GM18873 (cell line): Measurements from ENCODE around the gene TRAPPC2L.

Experiments used
- ATAC-seq: cut with Tn5 transposase; IDR thresholded peaks from one replicate; pipeline ENCODE4 v1.9.1; 2021; ENCODE audit warnings: mild to moderate bottlenecking, moderate library complexity, moderate number of reproducible peaks; ENCODE audit not compliant: unreplicated experiment, low FRiP score

Gene TRAPPC2L

GRCh38 chr16:88836791-88837190 is 20.1 kb upstream of the TRAPPC2L start:
- ATAC-seq, result no peak

- no peak for ATAC-seq
These were observed 19.1 kb upstream of the TRAPPC2L start for GRCh38 chr16:88837806-88838205.

GRCh38 chr16:88838566-88838965 is 18.4 kb upstream of the TRAPPC2L start:
- ATAC-seq, result no peak

GRCh38 chr16:88839026-88839529 is 17.8 kb upstream of the TRAPPC2L start:
- no peak for ATAC-seq

DNA sequence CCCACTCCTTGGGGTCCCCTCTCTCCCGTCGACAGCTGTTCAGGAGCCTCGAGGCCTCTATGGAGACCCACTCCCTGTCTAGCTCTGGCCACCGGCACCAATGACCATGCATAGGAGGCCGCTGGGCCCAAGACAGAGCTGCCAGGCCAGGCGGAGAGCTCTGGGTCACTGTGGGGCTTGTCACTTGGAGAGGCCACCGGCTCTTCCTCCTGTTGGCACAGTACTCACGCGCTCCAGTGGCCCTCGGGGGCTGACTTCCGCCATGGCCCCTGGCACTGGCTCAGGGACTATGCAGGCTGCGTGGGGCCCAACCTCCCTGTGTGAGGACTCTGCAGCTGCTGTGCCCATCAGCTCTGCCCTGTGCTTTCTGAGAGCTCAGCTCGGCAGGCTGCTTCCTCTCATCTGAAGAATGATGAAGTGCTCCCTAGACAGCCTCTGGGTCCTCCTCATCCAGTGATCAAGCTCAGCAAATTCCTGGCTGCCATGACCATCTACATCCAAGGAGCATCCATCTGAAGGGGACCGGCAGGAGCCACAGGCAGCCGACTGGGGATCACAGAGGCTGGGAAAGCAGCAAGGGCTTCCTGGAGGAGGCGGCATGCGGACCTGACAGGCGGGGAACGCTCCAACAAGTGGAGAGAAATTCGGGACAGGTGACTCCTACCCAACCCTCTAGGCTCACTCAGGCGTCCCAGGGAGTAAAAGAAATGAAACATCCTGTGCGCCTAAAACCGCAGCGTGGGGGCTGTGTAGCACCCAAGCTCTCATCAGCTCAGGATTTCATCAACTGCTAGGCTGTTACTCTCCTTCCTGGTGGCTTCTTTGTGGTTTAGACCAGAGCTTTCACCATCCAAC is 17.0 kb upstream of the TRAPPC2L start:
- no peak for ATAC-seq

GRCh38 chr16:88840600-88841215 is 16.2 kb upstream of the TRAPPC2L start:
- ATAC-seq, result no peak

GRCh38 chr16:88841521-88842307 is 15.2 kb upstream of the TRAPPC2L start:
- ATAC-seq, result no peak

- ATAC-seq, result no peak
These were observed 14.6 kb upstream of the TRAPPC2L start for GRCh38 chr16:88842308-88842756.

DNA sequence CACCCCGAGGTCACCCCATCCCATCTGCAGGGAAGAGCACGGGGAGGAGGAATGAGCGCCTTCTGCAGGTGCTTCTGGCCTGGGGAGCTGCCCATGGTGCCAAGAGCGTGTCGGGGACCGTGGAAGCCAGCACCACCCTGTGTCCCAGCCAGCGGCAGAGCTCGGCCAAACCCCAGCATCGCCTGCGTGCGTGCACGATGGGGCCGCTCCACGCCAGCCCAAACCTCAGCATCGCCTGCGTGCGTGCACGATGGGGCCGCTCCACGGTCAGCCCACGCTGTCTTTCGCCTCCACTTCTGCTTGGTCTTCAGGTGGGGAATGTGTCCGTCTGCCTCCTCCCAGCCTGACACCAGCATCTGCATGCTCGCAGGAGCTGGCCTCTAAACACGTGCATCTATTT is 14.1 kb upstream of the TRAPPC2L start:
- no peak for ATAC-seq

DNA sequence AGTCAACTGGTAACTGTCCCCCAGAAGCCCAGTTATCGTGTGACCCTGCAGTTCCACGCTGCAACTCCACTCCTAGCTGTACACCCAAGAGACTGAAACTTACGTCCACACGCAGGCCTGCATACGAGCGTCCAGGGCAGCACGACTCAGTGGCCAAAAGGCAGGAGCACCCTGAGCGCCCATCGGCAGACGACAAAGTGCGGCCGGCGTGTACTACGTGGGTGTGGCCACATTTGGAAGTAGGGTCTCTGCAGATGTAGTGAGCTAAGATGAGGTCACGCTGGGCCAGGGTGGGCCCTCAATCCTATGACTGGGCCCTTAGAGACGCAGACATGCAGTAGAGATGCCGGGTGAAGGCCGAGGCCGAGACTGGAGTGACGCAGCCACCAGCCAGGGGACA is 13.7 kb upstream of the TRAPPC2L start:
- ATAC-seq, result no peak

GRCh38 chr16:88844419-88845036 is 12.4 kb upstream of the TRAPPC2L start:
- ATAC-seq, result no peak

GRCh38 chr16:88846088-88846487 is 10.8 kb upstream of the TRAPPC2L start:
- no peak for ATAC-seq

DNA sequence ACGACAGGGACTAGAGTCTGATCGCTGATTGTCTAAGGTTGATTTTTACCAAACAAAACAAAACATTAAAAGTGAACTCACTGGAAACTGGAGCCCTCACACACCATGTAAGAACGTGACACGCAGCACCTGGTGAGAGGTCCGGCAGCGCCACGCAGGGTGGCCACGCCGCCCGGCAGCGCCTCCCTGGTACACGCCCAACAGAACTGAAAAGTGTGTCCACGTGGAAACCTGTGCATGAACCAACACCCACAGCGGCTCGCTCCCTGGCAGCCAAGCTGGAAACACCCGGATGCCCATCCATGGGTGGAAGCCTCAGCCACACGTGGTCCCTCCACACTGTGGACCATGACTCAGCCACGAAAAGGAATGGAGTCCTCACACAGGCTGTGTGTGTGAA is 9.3 kb upstream of the TRAPPC2L start:
- no peak for ATAC-seq

DNA sequence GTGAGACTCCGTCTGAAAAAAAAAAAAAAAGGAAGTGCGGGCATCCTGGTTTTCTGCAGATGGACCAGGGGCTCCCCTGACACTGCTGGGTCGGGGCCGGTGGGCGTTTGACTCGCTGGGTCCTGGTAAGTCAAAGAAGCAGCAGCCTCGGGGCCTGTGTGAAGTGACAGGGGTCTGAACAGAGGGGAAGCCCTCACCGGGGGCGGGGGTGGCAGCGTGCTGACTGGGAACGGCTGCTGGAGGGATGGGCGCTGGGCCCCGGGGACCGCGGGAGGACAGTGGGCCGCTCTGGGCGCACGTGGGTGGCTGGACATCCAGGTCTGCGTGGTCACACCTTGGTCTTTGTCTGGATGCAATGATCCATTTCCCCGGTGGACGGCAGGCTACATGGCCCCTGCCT is 8.4 kb upstream of the TRAPPC2L start:
- no peak for ATAC-seq

GRCh38 chr16:88850531-88851199 is 6.3 kb upstream of the TRAPPC2L start:
- ATAC-seq, result no peak

DNA sequence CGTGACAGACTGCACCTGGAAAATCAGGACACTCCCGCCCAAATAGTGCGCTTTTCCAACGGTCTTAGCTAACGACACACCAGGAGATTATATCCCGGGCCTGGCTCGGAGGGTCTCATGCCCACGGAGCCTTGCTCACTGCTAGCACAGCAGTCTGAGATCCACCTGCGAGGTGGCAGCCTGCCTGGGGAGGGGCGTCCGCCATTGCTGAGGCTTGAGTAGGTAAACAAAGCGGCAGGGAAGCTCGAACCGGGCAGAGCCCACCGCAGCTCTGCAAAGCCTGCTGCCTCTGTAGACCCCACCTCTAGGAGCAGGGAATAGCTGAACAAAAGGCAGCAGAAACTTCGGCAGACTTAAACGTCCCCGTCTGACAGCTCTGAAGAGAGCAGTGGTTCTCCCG is 5.3 kb upstream of the TRAPPC2L start:
- no peak for ATAC-seq

GRCh38 chr16:88853325-88853941 is 3.5 kb upstream of the TRAPPC2L start:
- ATAC-seq, result no peak

GRCh38 chr16:88854306-88855111 is 2.4 kb upstream of the TRAPPC2L start:
- ATAC-seq, result no peak

DNA sequence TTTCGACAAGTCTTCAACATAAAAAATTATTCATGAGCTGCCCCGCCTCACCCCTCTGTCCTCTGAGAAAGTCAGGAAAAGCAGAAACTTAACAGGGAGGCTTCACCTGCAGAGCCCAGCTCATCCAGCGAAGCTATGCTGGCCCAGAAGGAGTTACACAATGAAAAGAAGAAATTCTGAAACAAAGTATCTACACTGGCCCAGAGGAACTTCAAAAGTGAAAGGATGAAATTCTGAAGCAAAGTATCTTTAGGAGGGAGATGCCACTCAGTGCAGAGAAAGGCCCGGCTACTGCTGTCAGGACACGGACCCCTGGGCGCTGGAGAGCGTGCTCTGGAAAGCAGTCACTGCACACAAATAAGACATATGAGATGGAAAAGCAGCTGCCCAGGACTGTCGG is 1.8 kb upstream of the TRAPPC2L start:
- no peak for ATAC-seq
